Measurements from ENCODE around the gene KIF7.

DNA sequence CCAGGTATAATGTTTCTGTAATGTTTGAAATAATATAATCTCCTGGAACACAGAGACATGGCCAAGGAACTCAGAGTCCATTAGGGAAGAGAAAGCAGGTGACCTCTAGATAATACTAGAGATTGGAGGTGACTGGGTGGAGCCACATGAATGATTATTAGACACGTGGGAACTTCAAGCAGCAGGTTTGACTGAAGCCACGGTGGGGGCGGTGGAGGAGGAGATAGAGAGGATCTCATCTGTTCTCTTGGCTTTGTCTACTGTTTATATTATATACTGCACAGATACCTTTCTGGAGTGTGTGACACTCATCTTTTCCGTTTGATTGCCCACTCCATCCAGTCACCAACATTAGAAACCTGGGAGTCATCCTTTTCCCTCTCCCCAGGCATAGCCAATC lies 33.7 kb downstream of the KIF7 start:
- TF ChIP-seq, protein P1, sequence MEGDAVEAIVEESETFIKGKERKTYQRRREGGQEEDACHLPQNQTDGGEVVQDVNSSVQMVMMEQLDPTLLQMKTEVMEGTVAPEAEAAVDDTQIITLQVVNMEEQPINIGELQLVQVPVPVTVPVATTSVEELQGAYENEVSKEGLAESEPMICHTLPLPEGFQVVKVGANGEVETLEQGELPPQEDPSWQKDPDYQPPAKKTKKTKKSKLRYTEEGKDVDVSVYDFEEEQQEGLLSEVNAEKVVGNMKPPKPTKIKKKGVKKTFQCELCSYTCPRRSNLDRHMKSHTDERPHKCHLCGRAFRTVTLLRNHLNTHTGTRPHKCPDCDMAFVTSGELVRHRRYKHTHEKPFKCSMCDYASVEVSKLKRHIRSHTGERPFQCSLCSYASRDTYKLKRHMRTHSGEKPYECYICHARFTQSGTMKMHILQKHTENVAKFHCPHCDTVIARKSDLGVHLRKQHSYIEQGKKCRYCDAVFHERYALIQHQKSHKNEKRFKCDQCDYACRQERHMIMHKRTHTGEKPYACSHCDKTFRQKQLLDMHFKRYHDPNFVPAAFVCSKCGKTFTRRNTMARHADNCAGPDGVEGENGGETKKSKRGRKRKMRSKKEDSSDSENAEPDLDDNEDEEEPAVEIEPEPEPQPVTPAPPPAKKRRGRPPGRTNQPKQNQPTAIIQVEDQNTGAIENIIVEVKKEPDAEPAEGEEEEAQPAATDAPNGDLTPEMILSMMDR (IDR thresholded peaks at IDR 0.05): no peak
- TF ChIP-seq POLR2A (IDR thresholded peaks at IDR 0.05): no peak
